ENCODE results near the gene KIF6.

DNA sequence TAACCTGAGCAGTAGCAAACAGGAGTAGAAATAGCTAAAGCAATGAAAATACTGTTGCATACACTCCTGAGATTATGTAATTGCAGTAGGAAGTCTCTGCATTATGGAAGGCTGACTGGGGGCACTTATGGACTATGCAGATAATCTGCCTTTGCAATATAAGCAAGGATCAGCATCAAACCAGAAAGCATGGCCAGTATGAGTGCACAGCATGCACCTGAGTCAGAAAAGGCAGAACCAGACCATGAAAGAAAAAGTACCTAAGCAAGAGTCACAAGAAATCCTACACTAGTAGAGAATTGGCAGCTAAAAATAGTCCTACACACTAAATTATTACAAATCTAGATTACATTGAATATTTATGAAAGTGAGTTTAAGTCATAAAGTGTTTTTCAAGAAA is 164.3 kb downstream of the KIF6 start:
- TF ChIP-seq, protein P1, sequence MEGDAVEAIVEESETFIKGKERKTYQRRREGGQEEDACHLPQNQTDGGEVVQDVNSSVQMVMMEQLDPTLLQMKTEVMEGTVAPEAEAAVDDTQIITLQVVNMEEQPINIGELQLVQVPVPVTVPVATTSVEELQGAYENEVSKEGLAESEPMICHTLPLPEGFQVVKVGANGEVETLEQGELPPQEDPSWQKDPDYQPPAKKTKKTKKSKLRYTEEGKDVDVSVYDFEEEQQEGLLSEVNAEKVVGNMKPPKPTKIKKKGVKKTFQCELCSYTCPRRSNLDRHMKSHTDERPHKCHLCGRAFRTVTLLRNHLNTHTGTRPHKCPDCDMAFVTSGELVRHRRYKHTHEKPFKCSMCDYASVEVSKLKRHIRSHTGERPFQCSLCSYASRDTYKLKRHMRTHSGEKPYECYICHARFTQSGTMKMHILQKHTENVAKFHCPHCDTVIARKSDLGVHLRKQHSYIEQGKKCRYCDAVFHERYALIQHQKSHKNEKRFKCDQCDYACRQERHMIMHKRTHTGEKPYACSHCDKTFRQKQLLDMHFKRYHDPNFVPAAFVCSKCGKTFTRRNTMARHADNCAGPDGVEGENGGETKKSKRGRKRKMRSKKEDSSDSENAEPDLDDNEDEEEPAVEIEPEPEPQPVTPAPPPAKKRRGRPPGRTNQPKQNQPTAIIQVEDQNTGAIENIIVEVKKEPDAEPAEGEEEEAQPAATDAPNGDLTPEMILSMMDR (conservative IDR thresholded peaks at IDR 0.05; ENCODE audit: low read length) = no peak
- TF ChIP-seq EZH2phosphoT487 (IDR thresholded peaks at IDR 0.05; ENCODE audit: borderline replicate concordance) = no peak

Measured in Loucy (cell line).